ENCODE measurements around the gene DLL4.

DNA sequence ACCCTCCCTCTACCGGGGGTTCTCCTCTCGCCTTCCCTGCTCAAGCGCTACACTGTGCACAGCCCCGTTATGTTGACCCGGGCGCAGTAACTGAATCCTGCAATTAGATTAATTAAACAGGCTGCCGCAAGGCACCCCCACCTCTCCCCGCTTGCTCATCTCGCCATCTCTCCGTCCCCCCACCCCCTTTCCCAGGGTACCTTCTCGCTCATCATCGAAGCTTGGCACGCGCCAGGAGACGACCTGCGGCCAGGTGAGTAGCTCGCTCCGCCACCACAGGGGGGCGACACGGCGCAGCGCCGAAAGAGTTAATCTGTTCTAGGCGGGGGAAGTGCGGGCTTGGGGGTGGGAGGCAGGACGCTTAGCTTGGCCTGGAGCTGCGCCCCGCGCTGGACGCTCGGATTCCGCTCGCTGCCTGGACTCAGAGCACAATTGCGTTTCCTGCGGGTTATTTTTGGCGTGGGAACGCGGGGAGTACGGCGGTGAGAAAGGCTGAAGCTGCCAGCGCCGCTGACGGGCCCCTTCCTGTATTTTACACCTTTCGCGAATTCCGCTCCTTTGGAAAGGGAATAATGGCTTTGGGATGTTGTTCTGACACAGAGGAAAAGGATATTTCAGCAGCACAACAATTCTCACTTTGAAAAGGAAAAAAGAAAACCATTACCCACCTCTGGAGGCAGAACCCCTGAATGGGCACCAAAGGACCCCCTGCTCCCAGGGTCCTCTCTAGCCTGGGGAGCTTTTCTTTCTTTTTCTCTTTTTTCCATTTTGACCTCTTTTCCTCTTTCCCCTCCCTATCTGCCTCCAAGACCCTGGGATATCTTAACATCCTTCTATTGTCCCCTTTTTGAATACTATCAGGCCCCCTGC is 1.5 kb downstream of the DLL4 start:
- TF ChIP-seq, protein P1, sequence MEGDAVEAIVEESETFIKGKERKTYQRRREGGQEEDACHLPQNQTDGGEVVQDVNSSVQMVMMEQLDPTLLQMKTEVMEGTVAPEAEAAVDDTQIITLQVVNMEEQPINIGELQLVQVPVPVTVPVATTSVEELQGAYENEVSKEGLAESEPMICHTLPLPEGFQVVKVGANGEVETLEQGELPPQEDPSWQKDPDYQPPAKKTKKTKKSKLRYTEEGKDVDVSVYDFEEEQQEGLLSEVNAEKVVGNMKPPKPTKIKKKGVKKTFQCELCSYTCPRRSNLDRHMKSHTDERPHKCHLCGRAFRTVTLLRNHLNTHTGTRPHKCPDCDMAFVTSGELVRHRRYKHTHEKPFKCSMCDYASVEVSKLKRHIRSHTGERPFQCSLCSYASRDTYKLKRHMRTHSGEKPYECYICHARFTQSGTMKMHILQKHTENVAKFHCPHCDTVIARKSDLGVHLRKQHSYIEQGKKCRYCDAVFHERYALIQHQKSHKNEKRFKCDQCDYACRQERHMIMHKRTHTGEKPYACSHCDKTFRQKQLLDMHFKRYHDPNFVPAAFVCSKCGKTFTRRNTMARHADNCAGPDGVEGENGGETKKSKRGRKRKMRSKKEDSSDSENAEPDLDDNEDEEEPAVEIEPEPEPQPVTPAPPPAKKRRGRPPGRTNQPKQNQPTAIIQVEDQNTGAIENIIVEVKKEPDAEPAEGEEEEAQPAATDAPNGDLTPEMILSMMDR (conservative IDR thresholded peaks at IDR 0.05; ENCODE audit: low read depth, low read length), result peak; percentile 71
- peak; percentile 55 for TF ChIP-seq EZH2 (IDR thresholded peaks at IDR 0.05; ENCODE audit: borderline replicate concordance, low read depth, low read length, poor library complexity, severe bottlenecking)

Data from A673 (cell line).